ENCODE results near the gene PLA1A.
"Not testable (repeated sequence)": the region's sequence is repeated elsewhere in the genome, so short reads cannot be mapped to it uniquely, and the experiment has no call there.

PLA1A gene

GRCh38 chr3:119579366-119580066 is 18.2 kb upstream of the PLA1A start, which contains the start of gene ADPRH:
ADPRH (plus strand) TSS chr3:119579492; CDS start chr3:119582170, 2,678 bp downstream.
- DNase-seq (ENCODE audit: low spot score), result peak; percentile 94

GRCh38 chr3:119580067-119580760 is 17.5 kb upstream of the PLA1A start:
- DNase-seq (ENCODE audit: low spot score), result peak; percentile 38

GRCh38 chr3:119582178-119582577 is 15.5 kb upstream of the PLA1A start:
- no peak for DNase-seq (ENCODE audit: low spot score)

GRCh38 chr3:119585208-119585607 is 12.5 kb upstream of the PLA1A start:
- DNase-seq (ENCODE audit: low spot score), result no peak

GRCh38 chr3:119585856-119586570 is 11.7 kb upstream of the PLA1A start:
- no peak for DNase-seq (ENCODE audit: low spot score)

- DNase-seq (ENCODE audit: low spot score), result no peak
Observed at GRCh38 chr3:119586733-119587172, 10.9 kb upstream of the PLA1A start.

GRCh38 chr3:119588112-119588511 is 9.6 kb upstream of the PLA1A start:
- DNase-seq (ENCODE audit: low spot score), result no peak

- peak; percentile 40 for DNase-seq (ENCODE audit: low spot score)
Observed at GRCh38 chr3:119589102-119589773, 8.4 kb upstream of the PLA1A start.

GRCh38 chr3:119590706-119591105 is 7.0 kb upstream of the PLA1A start:
- no peak for DNase-seq (ENCODE audit: low spot score)

- no peak for DNase-seq (ENCODE audit: low spot score)
Observed at GRCh38 chr3:119592861-119593260, 4.8 kb upstream of the PLA1A start.

- DNase-seq (ENCODE audit: low spot score), result no peak
Observed at GRCh38 chr3:119594066-119594465, 3.6 kb upstream of the PLA1A start.

- DNase-seq (ENCODE audit: low spot score), result not testable (repeated sequence)
Observed at GRCh38 chr3:119594929-119595328, 2.8 kb upstream of the PLA1A start.

GRCh38 chr3:119595639-119596334 is 1.9 kb upstream of the PLA1A start:
- DNase-seq (ENCODE audit: low spot score), result no peak

- DNase-seq (ENCODE audit: low spot score), result no peak
Observed at GRCh38 chr3:119596398-119596797, 1.3 kb upstream of the PLA1A start.

- no peak for DNase-seq (ENCODE audit: low spot score)
Observed at GRCh38 chr3:119598410-119599098, 869 bp downstream of the PLA1A start.

GRCh38 chr3:119599558-119600174 is 2.0 kb downstream of the PLA1A start:
- no peak for DNase-seq (ENCODE audit: low spot score)

- DNase-seq (ENCODE audit: low spot score), result peak; percentile 70
Observed at GRCh38 chr3:119600732-119601131, 3.0 kb downstream of the PLA1A start.

- no peak for DNase-seq (ENCODE audit: low spot score)
Observed at GRCh38 chr3:119601154-119601553, 3.5 kb downstream of the PLA1A start.

GRCh38 chr3:119602676-119603075 is 5.0 kb downstream of the PLA1A start:
- no peak for DNase-seq (ENCODE audit: low spot score)

- DNase-seq (ENCODE audit: low spot score), result no peak
Observed at GRCh38 chr3:119604878-119605277, 7.2 kb downstream of the PLA1A start.

Measured in iPS-NIHi11 (cell line).